ENCODE results near the gene F5. TPM values are rescaled to one million over a fixed set of nuclear protein-coding genes. Genes with fewer than 3 reads are reported as not detected.

The F5 gene
- total RNA-seq, 4 donors from 2014 or later, result 0.32 to 0.82 (median 0.37) TPM; not detected in 1

- in situ Hi-C loops (cut with MboI; ENCODE audit: low pct_ligation_motif_present in 1 of 4, low pct_unique_long_range_greater_than_20kb in 1 of 4, low sequenced_read_pairs in 3 of 4), result loop anchor here in 1 of 4 donors (10.0 kb wide), 1 partner anchor 60 kb away; no protein-coding TSS in a partner anchor
- intact Hi-C loops (cut with DNase I; ENCODE audit: low total_unique reads), result no loop called here
- Histone ChIP-seq H3K4me1 (peaks cover 0 to 37% (median 24%) of the 10 kb centered on the region in 4 donors), H3K36me3 (no peaks in the 10 kb centered on the region), H3K27me3 (no peaks in the 10 kb centered on the region), H3K4me3 (peak overlapping the region; percentile 70 to 97 (median 90)), H3K9me3 (no peaks in the 10 kb centered on the region), H3K27ac (peak overlapping the region; percentile 97 to 99 (median 98))
- DNase-seq, result peak; percentile 57
- 11 to 23% methylated on average over 7 to 15 of the region's 15 CpGs for WGBS, 2 donors (ENCODE audit: low coverage in 1 of 2)
- no peak for TF ChIP-seq EP300 (IDR thresholded peaks at IDR 0.05; ENCODE audit: low read depth)
- no peak for TF ChIP-seq POLR2AphosphoS5 (IDR thresholded peaks at IDR 0.05)
- no peak for TF ChIP-seq POLR2A (IDR thresholded peaks at IDR 0.05)
- TF ChIP-seq CTCF (IDR thresholded peaks at IDR 0.05), result no peak
Measured at GRCh38 chr1:169484683-169485430, 101.4 kb downstream of the F5 start.

DNA sequence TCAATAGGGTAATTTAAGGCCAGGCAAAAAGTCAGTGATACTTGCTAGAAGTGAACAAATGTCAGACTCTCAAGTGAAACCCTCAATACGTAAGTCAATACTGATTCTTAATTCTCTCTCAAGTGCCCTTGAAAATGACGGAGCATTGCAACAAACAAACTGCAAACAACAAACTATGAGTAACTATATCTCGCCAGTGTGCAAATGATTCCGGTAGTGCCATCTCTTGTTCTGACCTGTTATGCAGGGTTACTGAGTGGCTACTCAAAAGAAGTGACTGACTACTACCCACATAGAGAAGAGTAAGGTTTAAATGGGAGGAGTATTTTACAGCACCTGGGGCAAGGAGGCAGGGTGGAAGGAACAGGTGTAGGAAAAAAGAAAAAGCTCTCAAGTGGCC is 102.2 kb downstream of the F5 start:
- H3K4me1 ChIP-seq, result peaks cover 0 to 37% (median 24%) of the 10 kb centered on the region in 4 donors
- WGBS, 2 donors (ENCODE audit: low coverage in 1 of 2), result 74 to 75% methylated on average over 4 of the region's 4 CpGs
- no peak for DNase-seq
- peak overlapping the region in 3 of 4 donors; percentile 70 to 97 (median 87) for H3K4me3 ChIP-seq
- in situ Hi-C loops (cut with MboI; ENCODE audit: low pct_ligation_motif_present in 1 of 4, low pct_unique_long_range_greater_than_20kb in 1 of 4, low sequenced_read_pairs in 3 of 4), result loop anchor here in 1 of 4 donors (10.0 kb wide), 1 partner anchor 61 kb away; no protein-coding TSS in a partner anchor
- TF ChIP-seq POLR2A (IDR thresholded peaks at IDR 0.05) (no peak), POLR2AphosphoS5 (IDR thresholded peaks at IDR 0.05) (no peak), CTCF (IDR thresholded peaks at IDR 0.05) (no peak), EP300 (IDR thresholded peaks at IDR 0.05; ENCODE audit: low read depth) (no peak)
- H3K27ac ChIP-seq, result peak overlapping the region; percentile 97 to 99 (median 98)
- no peaks in the 10 kb centered on the region for H3K27me3 ChIP-seq
- H3K36me3 ChIP-seq, result no peaks in the 10 kb centered on the region
- H3K9me3 ChIP-seq, result no peaks in the 10 kb centered on the region
- intact Hi-C loops (cut with DNase I; ENCODE audit: low total_unique reads), result no loop called here

- no peaks in the 10 kb centered on the region for H3K9me3 ChIP-seq
- H3K27ac ChIP-seq, result peak overlapping the region; percentile 97 to 99 (median 98)
- H3K4me3 ChIP-seq, result peak overlapping the region in 2 of 4 donors; percentile 14 to 97
- no peaks in the 10 kb centered on the region for H3K36me3 ChIP-seq
- no peak for DNase-seq
- in situ Hi-C loops (cut with MboI; ENCODE audit: low pct_ligation_motif_present in 1 of 4, low pct_unique_long_range_greater_than_20kb in 1 of 4, low sequenced_read_pairs in 3 of 4), result loop anchor here in 1 of 4 donors (10.0 kb wide), 1 partner anchor 61 kb away; no protein-coding TSS in a partner anchor
- WGBS, 2 donors (ENCODE audit: low coverage in 1 of 2), result 67 to 68% methylated on average over 4 to 5 of the region's 5 CpGs
- no peaks in the 10 kb centered on the region for H3K27me3 ChIP-seq
- peaks cover 0 to 37% (median 24%) of the 10 kb centered on the region in 4 donors for H3K4me1 ChIP-seq
- intact Hi-C loops (cut with DNase I; ENCODE audit: low total_unique reads), result no loop called here
- TF ChIP-seq CTCF (IDR thresholded peaks at IDR 0.05), result no peak
- TF ChIP-seq EP300 (IDR thresholded peaks at IDR 0.05; ENCODE audit: low read depth), result no peak
- TF ChIP-seq POLR2A (IDR thresholded peaks at IDR 0.05), result no peak
- peak; percentile 44 to 65 (median 61) for TF ChIP-seq POLR2AphosphoS5 (IDR thresholded peaks at IDR 0.05)
Measured at GRCh38 chr1:169483500-169483966, 102.7 kb downstream of the F5 start.

- no peaks in the 10 kb centered on the region for H3K27me3 ChIP-seq
- H3K27ac ChIP-seq, result no peak overlapping the region
- WGBS, 2 donors (ENCODE audit: low coverage in 1 of 2), result 88 to 90% methylated on average over 1 of the region's 1 CpG
- no peak for TF ChIP-seq CTCF (IDR thresholded peaks at IDR 0.05)
- no peak for TF ChIP-seq POLR2A (IDR thresholded peaks at IDR 0.05)
- no peak for TF ChIP-seq POLR2AphosphoS5 (IDR thresholded peaks at IDR 0.05)
- no peak for TF ChIP-seq EP300 (IDR thresholded peaks at IDR 0.05; ENCODE audit: low read depth)
- in situ Hi-C loops (cut with MboI; ENCODE audit: low pct_ligation_motif_present in 1 of 4, low pct_unique_long_range_greater_than_20kb in 1 of 4, low sequenced_read_pairs in 3 of 4), result loop anchor here in 1 of 4 donors (10.0 kb wide), 1 partner anchor 65 kb away; no protein-coding TSS in a partner anchor
- no peaks in the 10 kb centered on the region for H3K9me3 ChIP-seq
- H3K4me3 ChIP-seq, result no peak overlapping the region
- H3K4me1 ChIP-seq, result peaks cover 0 to 18% (median 12%) of the 10 kb centered on the region in 4 donors
- intact Hi-C loops (cut with DNase I; ENCODE audit: low total_unique reads), result no loop called here
- peaks cover 0 to 7% (median 1%) of the 10 kb centered on the region in 4 donors for H3K36me3 ChIP-seq
- DNase-seq, result no peak
Measured at GRCh38 chr1:169479363-169480066, 106.8 kb downstream of the F5 start.
